ENCODE data around the gene RNF111.

RNF111 gene

GRCh38 chr15:59053482-59053881, 66.0 kb downstream of the RNF111 start:
- WGBS (ENCODE audit: insufficient coverage, insufficient read length), result no CpG with 5 or more reads among the region's 2 CpGs
- no peak for DNase-seq (ENCODE audit: low read depth, low spot score)
- H3K36me3 ChIP-seq (ENCODE audit: control insufficient read depth, insufficient read depth, low read length), result no peaks in the 10 kb centered on the region; the same call in 1 of the 2 replicates
- H3K4me3 ChIP-seq (ENCODE audit: low read length), result no peak overlapping the region
- no peaks in the 10 kb centered on the region for H3K27me3 ChIP-seq (ENCODE audit: control insufficient read depth, insufficient read depth, low read length)
- no peaks in the 10 kb centered on the region for H3K9me3 ChIP-seq (ENCODE audit: control insufficient read depth, insufficient read depth, low read length)
- no peak overlapping the region for H3K27ac ChIP-seq (ENCODE audit: low read length)
- no peaks in the 10 kb centered on the region for H3K4me1 ChIP-seq (ENCODE audit: control insufficient read depth, insufficient read depth, low read length)

- H3K9me3 ChIP-seq (ENCODE audit: control insufficient read depth, insufficient read depth, low read length), result no peaks in the 10 kb centered on the region
- H3K4me1 ChIP-seq (ENCODE audit: control insufficient read depth, insufficient read depth, low read length), result no peaks in the 10 kb centered on the region
- DNase-seq (ENCODE audit: low read depth, low spot score), result no peak
- no peaks in the 10 kb centered on the region for H3K27me3 ChIP-seq (ENCODE audit: control insufficient read depth, insufficient read depth, low read length)
- H3K27ac ChIP-seq (ENCODE audit: low read length), result no peak overlapping the region
- H3K4me3 ChIP-seq (ENCODE audit: low read length), result no peak overlapping the region
- H3K36me3 ChIP-seq (ENCODE audit: control insufficient read depth, insufficient read depth, low read length), result no peaks in the 10 kb centered on the region; the same call in 1 of the 2 replicates
- WGBS (ENCODE audit: insufficient coverage, insufficient read length), result no CpG with 5 or more reads among the region's 2 CpGs
Measured at GRCh38 chr15:59059076-59059597, 71.7 kb downstream of the RNF111 start.

GRCh38 chr15:59060348-59060747, 72.9 kb downstream of the RNF111 start:
- Histone ChIP-seq H3K9me3 (ENCODE audit: control insufficient read depth, insufficient read depth, low read length) (no peaks in the 10 kb centered on the region), H3K4me1 (ENCODE audit: control insufficient read depth, insufficient read depth, low read length) (no peaks in the 10 kb centered on the region), H3K27me3 (ENCODE audit: control insufficient read depth, insufficient read depth, low read length) (no peaks in the 10 kb centered on the region), H3K27ac (ENCODE audit: low read length) (no peak overlapping the region), H3K4me3 (ENCODE audit: low read length) (no peak overlapping the region), H3K36me3 (ENCODE audit: control insufficient read depth, insufficient read depth, low read length) (no peaks in the 10 kb centered on the region; the same call in 1 of the 2 replicates)
- DNase-seq (ENCODE audit: low read depth, low spot score), result no peak
- WGBS (ENCODE audit: insufficient coverage, insufficient read length), result no CpG with 5 or more reads among the region's 4 CpGs

- Histone ChIP-seq H3K9me3 (ENCODE audit: control insufficient read depth, insufficient read depth, low read length) (no peaks in the 10 kb centered on the region), H3K27me3 (ENCODE audit: control insufficient read depth, insufficient read depth, low read length) (no peaks in the 10 kb centered on the region), H3K27ac (ENCODE audit: low read length) (no peak overlapping the region), H3K4me1 (ENCODE audit: control insufficient read depth, insufficient read depth, low read length) (no peaks in the 10 kb centered on the region), H3K4me3 (ENCODE audit: low read length) (no peak overlapping the region), H3K36me3 (ENCODE audit: control insufficient read depth, insufficient read depth, low read length) (peaks cover 3% of the 10 kb centered on the region; the same call in 1 of the 2 replicates)
- WGBS (ENCODE audit: insufficient coverage, insufficient read length), result no CpG with 5 or more reads among the region's 4 CpGs
- DNase-seq (ENCODE audit: low read depth, low spot score), result no peak
Measured at GRCh38 chr15:59063042-59063441, 75.6 kb downstream of the RNF111 start.

GRCh38 chr15:59069430-59069829, 82.0 kb downstream of the RNF111 start:
- no CpG with 5 or more reads among the region's 1 CpG for WGBS (ENCODE audit: insufficient coverage, insufficient read length)
- Histone ChIP-seq H3K4me1 (ENCODE audit: control insufficient read depth, insufficient read depth, low read length) (no peaks in the 10 kb centered on the region), H3K9me3 (ENCODE audit: control insufficient read depth, insufficient read depth, low read length) (no peaks in the 10 kb centered on the region), H3K36me3 (ENCODE audit: control insufficient read depth, insufficient read depth, low read length) (peaks cover 3% of the 10 kb centered on the region; the same call in 1 of the 2 replicates), H3K27ac (ENCODE audit: low read length) (no peak overlapping the region), H3K4me3 (ENCODE audit: low read length) (no peak overlapping the region), H3K27me3 (ENCODE audit: control insufficient read depth, insufficient read depth, low read length) (no peaks in the 10 kb centered on the region)
- DNase-seq (ENCODE audit: low read depth, low spot score), result no peak

- Histone ChIP-seq H3K4me1 (ENCODE audit: control insufficient read depth, insufficient read depth, low read length) (no peaks in the 10 kb centered on the region), H3K4me3 (ENCODE audit: low read length) (no peak overlapping the region), H3K36me3 (ENCODE audit: control insufficient read depth, insufficient read depth, low read length) (peaks cover 2% of the 10 kb centered on the region; the same call in 1 of the 2 replicates), H3K27ac (ENCODE audit: low read length) (no peak overlapping the region), H3K9me3 (ENCODE audit: control insufficient read depth, insufficient read depth, low read length) (no peaks in the 10 kb centered on the region), H3K27me3 (ENCODE audit: control insufficient read depth, insufficient read depth, low read length) (no peaks in the 10 kb centered on the region)
- DNase-seq (ENCODE audit: low read depth, low spot score), result no peak
- no CpG with 5 or more reads among the region's 1 CpG for WGBS (ENCODE audit: insufficient coverage, insufficient read length)
Measured at GRCh38 chr15:59074607-59075006, 87.1 kb downstream of the RNF111 start.

GRCh38 chr15:59087731-59088130, 100.3 kb downstream of the RNF111 start:
- no peaks in the 10 kb centered on the region for H3K27me3 ChIP-seq (ENCODE audit: control insufficient read depth, insufficient read depth, low read length)
- peaks cover 3% of the 10 kb centered on the region; the same call in 1 of the 2 replicates for H3K36me3 ChIP-seq (ENCODE audit: control insufficient read depth, insufficient read depth, low read length)
- no peak overlapping the region for H3K4me3 ChIP-seq (ENCODE audit: low read length)
- WGBS (ENCODE audit: insufficient coverage, insufficient read length), result no CpG with 5 or more reads among the region's 2 CpGs
- no peaks in the 10 kb centered on the region for H3K4me1 ChIP-seq (ENCODE audit: control insufficient read depth, insufficient read depth, low read length)
- H3K9me3 ChIP-seq (ENCODE audit: control insufficient read depth, insufficient read depth, low read length), result no peaks in the 10 kb centered on the region
- no peak for DNase-seq (ENCODE audit: low read depth, low spot score)
- no peak overlapping the region for H3K27ac ChIP-seq (ENCODE audit: low read length)

- peaks cover 7% of the 10 kb centered on the region; the same call in 1 of the 2 replicates for H3K36me3 ChIP-seq (ENCODE audit: control insufficient read depth, insufficient read depth, low read length)
Measured at GRCh38 chr15:59094077-59094476, 106.6 kb downstream of the RNF111 start.

GRCh38 chr15:59096429-59096828, 109.0 kb downstream of the RNF111 start:
- no CpG with 5 or more reads among the region's 3 CpGs for WGBS (ENCODE audit: insufficient coverage, insufficient read length)
- Histone ChIP-seq H3K27ac (ENCODE audit: low read length) (no peak overlapping the region), H3K9me3 (ENCODE audit: control insufficient read depth, insufficient read depth, low read length) (no peaks in the 10 kb centered on the region), H3K4me3 (ENCODE audit: low read length) (no peak overlapping the region), H3K36me3 (ENCODE audit: control insufficient read depth, insufficient read depth, low read length) (peaks cover 9% of the 10 kb centered on the region; the same call in 1 of the 2 replicates), H3K27me3 (ENCODE audit: control insufficient read depth, insufficient read depth, low read length) (no peaks in the 10 kb centered on the region), H3K4me1 (ENCODE audit: control insufficient read depth, insufficient read depth, low read length) (no peaks in the 10 kb centered on the region)
- no peak for DNase-seq (ENCODE audit: low read depth, low spot score)

More at GRCh38 chr15:59094077-59094476, 106.6 kb downstream of the RNF111 start:
- H3K27ac ChIP-seq (ENCODE audit: low read length), result no peak overlapping the region
- no peak overlapping the region for H3K4me3 ChIP-seq (ENCODE audit: low read length)
- WGBS (ENCODE audit: insufficient coverage, insufficient read length), result no CpG with 5 or more reads among the region's 1 CpG
- H3K4me1 ChIP-seq (ENCODE audit: control insufficient read depth, insufficient read depth, low read length), result no peaks in the 10 kb centered on the region
- no peaks in the 10 kb centered on the region for H3K9me3 ChIP-seq (ENCODE audit: control insufficient read depth, insufficient read depth, low read length)
- DNase-seq (ENCODE audit: low read depth, low spot score), result no peak
- H3K27me3 ChIP-seq (ENCODE audit: control insufficient read depth, insufficient read depth, low read length), result no peaks in the 10 kb centered on the region

GRCh38 chr15:59099162-59099685, 111.8 kb downstream of the RNF111 start:
- no peak for DNase-seq (ENCODE audit: low read depth, low spot score)
- WGBS (ENCODE audit: insufficient coverage, insufficient read length), result no CpG with 5 or more reads among the region's 2 CpGs
- no peaks in the 10 kb centered on the region for H3K4me1 ChIP-seq (ENCODE audit: control insufficient read depth, insufficient read depth, low read length)
- no peaks in the 10 kb centered on the region for H3K27me3 ChIP-seq (ENCODE audit: control insufficient read depth, insufficient read depth, low read length)
- no peak overlapping the region for H3K4me3 ChIP-seq (ENCODE audit: low read length)
- H3K36me3 ChIP-seq (ENCODE audit: control insufficient read depth, insufficient read depth, low read length), result peaks cover 5% of the 10 kb centered on the region; the same call in 1 of the 2 replicates
- H3K27ac ChIP-seq (ENCODE audit: low read length), result no peak overlapping the region
- no peaks in the 10 kb centered on the region for H3K9me3 ChIP-seq (ENCODE audit: control insufficient read depth, insufficient read depth, low read length)

GRCh38 chr15:59104602-59104911, 117.1 kb downstream of the RNF111 start:
- Histone ChIP-seq H3K27ac (ENCODE audit: low read length) (no peak overlapping the region), H3K9me3 (ENCODE audit: control insufficient read depth, insufficient read depth, low read length) (no peaks in the 10 kb centered on the region), H3K36me3 (ENCODE audit: control insufficient read depth, insufficient read depth, low read length) (peaks cover 4% of the 10 kb centered on the region; the same call in 1 of the 2 replicates), H3K4me3 (ENCODE audit: low read length) (peak overlapping the region; percentile 51; the same call in 1 of the 2 replicates), H3K4me1 (ENCODE audit: control insufficient read depth, insufficient read depth, low read length) (no peaks in the 10 kb centered on the region), H3K27me3 (ENCODE audit: control insufficient read depth, insufficient read depth, low read length) (no peaks in the 10 kb centered on the region)
- WGBS (ENCODE audit: insufficient coverage, insufficient read length), result no CpG with 5 or more reads among the region's 9 CpGs
- no peak for DNase-seq (ENCODE audit: low read depth, low spot score)

Measured in iPS DF 6.9 (cell line).